ENCODE data around the gene BTAF1. TPM values are rescaled to one million over a fixed set of nuclear protein-coding genes. Genes with fewer than 3 reads are reported as not detected.

Gene BTAF1
- total RNA-seq, 1 experiment from 2014 or later, result 45.2 TPM

DNA sequence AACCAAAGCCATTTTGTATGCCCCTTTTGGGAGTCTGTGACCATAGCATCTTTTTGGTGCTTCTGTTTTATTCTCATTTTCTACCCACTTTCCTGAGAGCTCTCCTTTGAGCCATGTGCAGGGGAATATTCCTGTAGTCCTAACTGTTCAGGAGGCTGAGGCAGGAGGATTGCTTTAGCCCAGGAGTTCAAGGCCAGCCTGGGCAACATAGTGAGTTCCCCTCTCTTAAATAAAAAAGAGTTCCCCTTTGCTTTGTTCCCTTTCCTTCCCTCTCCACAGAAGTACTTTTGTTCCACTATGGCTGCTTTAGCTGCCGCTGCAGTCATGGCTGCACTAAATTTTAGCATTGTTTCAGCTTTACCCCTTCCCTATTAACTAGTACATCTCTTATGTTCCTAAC is 85.9 kb downstream of the BTAF1 start:
- Histone ChIP-seq H2BK15ac (ENCODE audit: low read depth, low read length) (no peak overlapping the region), H4K91ac (ENCODE audit: insufficient read length, low read depth, low read length) (no peak overlapping the region), H3K23ac (ENCODE audit: insufficient read length, low read depth, low read length) (no peak overlapping the region), H3K27ac (ENCODE audit: insufficient read length, low read depth, low read length) (no peak overlapping the region), H3K9me3 (ENCODE audit: control insufficient read depth, low read depth, low read length) (no peaks in the 10 kb centered on the region), H2AFZ (ENCODE audit: low read length) (no peak overlapping the region), H3K79me1 (ENCODE audit: insufficient read depth, low read depth, low read length, poor library complexity, severe bottlenecking) (no peaks in the 10 kb centered on the region), H2AK5ac (ENCODE audit: insufficient read length, low read length) (no peak overlapping the region), H2BK120ac (ENCODE audit: low read depth, low read length, poor library complexity, severe bottlenecking) (no peak overlapping the region), H3K4me1 (ENCODE audit: insufficient read depth, low read length) (no peaks in the 10 kb centered on the region), H3K23me2 (ENCODE audit: insufficient read length, low read depth, low read length, poor library complexity, severe bottlenecking) (no peaks in the 10 kb centered on the region), H4K8ac (replicated peaks; ENCODE audit: insufficient read length, low read depth, low read length) (no peak overlapping the region), H3T11ph (ENCODE audit: low read length) (no peak overlapping the region), H4K20me1 (ENCODE audit: control insufficient read depth, insufficient read depth, insufficient read length) (no peaks in the 10 kb centered on the region), H2BK20ac (ENCODE audit: low read depth, low read length, poor library complexity, severe bottlenecking) (no peak overlapping the region), H3K56ac (ENCODE audit: insufficient read length, low read depth, low read length) (no peak overlapping the region), H3K9ac (ENCODE audit: extremely low read depth, insufficient read length, low read length) (no peak overlapping the region), H2BK5ac (ENCODE audit: insufficient read length, low read length) (no peak overlapping the region), H3K4me2 (ENCODE audit: insufficient read depth, insufficient read length, low read length) (no peak overlapping the region), H3K79me2 (ENCODE audit: insufficient read depth, low read length) (no peaks in the 10 kb centered on the region), H3K27me3 (ENCODE audit: insufficient read depth, low read length) (no peaks in the 10 kb centered on the region), H4K5ac (ENCODE audit: insufficient read length, low read depth, low read length) (no peak overlapping the region), H3K18ac (ENCODE audit: insufficient read length, low read depth, low read length) (no peak overlapping the region), H3K14ac (ENCODE audit: insufficient read depth, low read length) (no peak overlapping the region), H2BK12ac (ENCODE audit: insufficient read length, low read depth, low read length) (no peak overlapping the region), H3K4ac (ENCODE audit: low read depth, low read length) (no peak overlapping the region)
- TF ChIP-seq, protein P1, sequence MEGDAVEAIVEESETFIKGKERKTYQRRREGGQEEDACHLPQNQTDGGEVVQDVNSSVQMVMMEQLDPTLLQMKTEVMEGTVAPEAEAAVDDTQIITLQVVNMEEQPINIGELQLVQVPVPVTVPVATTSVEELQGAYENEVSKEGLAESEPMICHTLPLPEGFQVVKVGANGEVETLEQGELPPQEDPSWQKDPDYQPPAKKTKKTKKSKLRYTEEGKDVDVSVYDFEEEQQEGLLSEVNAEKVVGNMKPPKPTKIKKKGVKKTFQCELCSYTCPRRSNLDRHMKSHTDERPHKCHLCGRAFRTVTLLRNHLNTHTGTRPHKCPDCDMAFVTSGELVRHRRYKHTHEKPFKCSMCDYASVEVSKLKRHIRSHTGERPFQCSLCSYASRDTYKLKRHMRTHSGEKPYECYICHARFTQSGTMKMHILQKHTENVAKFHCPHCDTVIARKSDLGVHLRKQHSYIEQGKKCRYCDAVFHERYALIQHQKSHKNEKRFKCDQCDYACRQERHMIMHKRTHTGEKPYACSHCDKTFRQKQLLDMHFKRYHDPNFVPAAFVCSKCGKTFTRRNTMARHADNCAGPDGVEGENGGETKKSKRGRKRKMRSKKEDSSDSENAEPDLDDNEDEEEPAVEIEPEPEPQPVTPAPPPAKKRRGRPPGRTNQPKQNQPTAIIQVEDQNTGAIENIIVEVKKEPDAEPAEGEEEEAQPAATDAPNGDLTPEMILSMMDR (conservative IDR thresholded peaks at IDR 0.05), result no peak
- Mint-ChIP-seq H3K4me1 (no peaks in the 10 kb centered on the region), H3K27me3 (ENCODE audit: low read depth) (no peaks in the 10 kb centered on the region), H3K36me3 (ENCODE audit: insufficient read depth in 1 of 3, low read depth in 3 of 3) (peaks cover 12 to 67% (median 60%) of the 10 kb centered on the region in 3 experiments), H3K9me3 (no peaks in the 10 kb centered on the region), H3K4me3 (no peak overlapping the region), H3K27ac (no peak overlapping the region)
- DNase-seq, result no peak
- WGBS (ENCODE audit: extremely low coverage, insufficient read length, low lambda C conversion rate), result no CpG with 5 or more reads among the region's 1 CpG
